ENCODE results near the gene ARL3. TPM values are rescaled to one million over a fixed set of nuclear protein-coding genes. Genes with fewer than 3 reads are reported as not detected.
A peak's percentile ranks its signal among the peaks of the same experiment; 100 is the strongest.
"Not testable (repeated sequence)": the region's sequence is repeated elsewhere in the genome, so short reads cannot be mapped to it uniquely, and the experiment has no call there.

Gene ARL3
- total RNA-seq, 2 donors from 2014 or later, result 2.5 to 4.2 TPM

DNA sequence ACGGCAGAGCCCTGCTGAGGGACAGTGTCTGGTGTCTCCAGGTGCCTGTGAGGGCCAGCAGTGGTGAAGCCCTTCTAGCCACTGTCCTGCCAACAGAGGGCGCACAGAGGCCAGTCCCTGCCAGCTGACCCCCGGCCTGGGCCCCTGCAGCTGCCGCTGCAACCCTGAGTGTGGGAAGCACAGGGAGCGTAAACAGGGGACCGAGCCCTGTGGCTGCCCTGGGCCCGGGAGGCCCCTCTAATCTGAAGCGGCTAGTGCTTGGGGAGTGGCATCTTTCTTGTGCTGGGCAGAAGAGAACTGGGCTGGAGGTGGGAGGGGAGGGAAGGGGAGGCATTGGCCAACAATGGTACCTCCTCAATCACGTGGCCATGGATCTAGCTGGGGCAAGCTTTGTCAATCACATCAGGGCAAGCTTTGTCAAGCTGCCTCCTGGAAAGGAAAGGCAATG, 35.3 kb downstream of the ARL3 start:
- ATAC-seq, result peak; percentile 78
- peak; percentile 62 to 81 for DNase-seq

DNA sequence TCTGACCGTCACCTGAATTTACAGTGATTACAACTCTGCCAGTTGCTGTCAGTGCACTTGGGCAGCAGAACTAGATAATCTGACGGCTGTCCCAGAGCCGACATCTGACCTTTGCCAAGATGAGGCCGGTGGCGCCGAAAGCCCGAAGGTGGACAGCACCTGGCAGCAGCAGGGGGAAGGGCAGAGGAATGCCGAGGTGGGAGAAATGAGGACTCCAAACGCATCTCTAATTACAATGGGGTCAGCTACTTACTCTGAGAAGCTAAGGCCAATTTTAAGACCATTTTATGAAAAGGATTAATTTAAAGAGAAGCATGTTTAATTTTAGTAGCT, 36.2 kb downstream of the ARL3 start:
- no peak for DNase-seq
- no peak for ATAC-seq
- intact Hi-C loops (cut with DNase I, micrococcal nuclease), result no loop called here

More for the DNA sequence above, 35.3 kb downstream of the ARL3 start:
- intact Hi-C loops (cut with DNase I, micrococcal nuclease), result no loop called here

DNA sequence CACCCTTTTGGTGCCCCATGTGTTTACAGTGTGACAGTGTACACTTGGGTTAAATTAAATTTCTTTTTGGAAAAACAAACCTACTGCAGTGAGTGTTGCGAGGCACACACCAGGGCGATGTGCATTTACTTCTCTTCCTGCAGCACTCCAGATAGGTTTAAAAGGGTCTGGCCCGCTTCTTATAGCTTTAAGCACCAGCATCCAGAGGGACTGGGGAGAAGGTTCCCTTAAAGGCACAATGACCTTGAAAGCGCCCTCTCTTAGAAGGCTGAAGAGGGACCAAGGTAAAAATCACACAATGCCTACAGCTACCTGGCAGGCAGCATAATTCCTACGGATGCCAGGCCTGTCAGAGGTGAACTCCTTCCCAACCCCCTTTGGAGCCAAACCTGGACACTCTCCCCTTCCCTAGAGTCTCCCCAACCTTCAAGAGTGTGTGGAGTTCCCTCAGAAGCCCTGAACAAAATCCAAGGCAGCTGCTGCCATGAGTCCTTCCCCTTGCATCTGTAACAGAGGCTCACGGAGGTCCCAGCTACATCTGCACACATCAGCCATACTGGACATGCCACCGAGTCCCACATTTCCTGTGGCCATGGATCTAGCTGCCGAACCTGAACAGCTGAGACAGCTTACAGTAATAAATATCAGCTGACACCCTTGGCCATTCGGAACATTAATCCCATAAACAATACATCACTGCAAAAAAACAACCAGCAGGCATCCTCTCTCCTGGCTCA, 36.7 kb downstream of the ARL3 start:
- intact Hi-C loops (cut with DNase I, micrococcal nuclease), result no loop called here
- DNase-seq (no peak), ATAC-seq (no peak)

DNA sequence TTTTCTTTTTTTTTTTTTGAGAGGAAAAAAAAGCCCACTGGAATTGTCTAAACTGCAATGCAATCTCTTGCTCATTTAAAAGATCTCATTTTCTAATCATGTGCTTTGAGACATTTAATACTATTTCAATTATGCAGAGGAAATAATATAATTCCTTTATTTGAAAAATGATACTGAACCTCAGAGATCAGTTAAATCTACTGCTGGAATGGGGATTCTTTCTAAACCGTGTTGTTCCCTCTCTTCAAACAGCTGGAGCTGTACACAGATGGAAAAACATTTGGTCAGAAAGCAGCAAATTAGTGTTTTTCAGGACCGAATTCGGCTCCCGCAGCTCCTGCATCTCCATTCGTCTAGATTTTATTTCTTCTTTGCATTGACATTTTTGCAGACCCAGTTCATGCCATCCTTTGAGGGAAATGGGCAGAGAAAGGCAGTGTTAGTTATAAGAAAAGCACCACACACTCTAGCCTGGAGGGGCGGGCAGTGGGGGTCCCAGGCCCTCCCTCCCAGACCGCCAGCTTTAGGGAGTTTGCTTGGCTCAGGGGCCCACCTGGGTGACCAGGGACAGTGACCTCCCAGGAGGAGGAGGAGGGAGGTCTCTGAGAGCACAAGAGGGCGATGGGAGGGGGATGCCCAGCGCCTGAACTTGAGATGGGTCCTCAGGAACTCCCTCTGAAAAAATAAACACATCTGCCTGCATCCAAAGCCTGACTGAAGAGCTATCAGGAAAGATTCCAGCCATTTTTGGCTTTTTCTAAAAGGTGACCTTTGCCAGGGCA, 37.5 kb downstream of the ARL3 start:
- DNase-seq (no peak), ATAC-seq (no peak)
- intact Hi-C loops (cut with DNase I, micrococcal nuclease), result no loop called here

DNA sequence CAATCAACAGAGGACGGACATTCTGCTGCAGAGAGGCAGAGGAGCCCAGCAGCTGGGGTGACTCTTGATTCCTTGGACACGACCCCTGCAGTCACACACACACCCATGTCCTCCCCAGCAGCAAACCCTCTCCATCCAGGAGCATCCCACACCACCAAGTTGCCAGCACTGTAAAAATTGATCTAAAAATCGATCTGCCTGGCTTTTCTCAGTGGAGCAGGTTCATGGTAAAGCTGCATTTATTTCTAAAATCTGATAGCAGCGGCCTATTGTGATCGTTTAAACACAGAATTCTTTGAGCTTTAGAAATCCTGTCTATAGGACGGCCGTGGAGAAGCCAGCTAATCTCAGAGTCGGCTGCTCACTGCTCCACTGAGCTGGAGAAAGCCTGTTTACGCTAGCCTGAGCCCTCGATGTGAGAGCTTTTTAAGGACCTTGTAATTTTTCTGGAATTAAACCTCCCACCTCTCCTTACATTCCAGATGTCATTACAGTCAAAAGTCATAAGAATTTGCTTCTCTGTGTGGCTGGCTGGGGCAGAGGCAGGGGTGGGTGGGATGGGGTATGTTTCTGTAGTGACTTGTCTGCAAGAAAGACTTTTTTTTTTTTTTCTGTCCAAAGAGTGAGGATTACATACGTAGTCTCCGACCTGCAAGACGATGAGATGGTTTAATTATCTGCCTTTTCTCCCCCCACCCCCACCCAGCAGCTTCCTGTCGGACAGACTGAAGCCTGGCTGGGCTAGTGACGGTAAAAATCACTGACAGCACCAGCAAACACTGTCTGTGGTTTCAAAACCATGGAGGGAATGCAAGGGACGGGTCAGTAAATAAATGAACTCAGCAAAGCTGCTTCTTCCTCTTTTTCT, 38.3 kb downstream of the ARL3 start:
- no peak for ATAC-seq
- no peak for DNase-seq

DNA sequence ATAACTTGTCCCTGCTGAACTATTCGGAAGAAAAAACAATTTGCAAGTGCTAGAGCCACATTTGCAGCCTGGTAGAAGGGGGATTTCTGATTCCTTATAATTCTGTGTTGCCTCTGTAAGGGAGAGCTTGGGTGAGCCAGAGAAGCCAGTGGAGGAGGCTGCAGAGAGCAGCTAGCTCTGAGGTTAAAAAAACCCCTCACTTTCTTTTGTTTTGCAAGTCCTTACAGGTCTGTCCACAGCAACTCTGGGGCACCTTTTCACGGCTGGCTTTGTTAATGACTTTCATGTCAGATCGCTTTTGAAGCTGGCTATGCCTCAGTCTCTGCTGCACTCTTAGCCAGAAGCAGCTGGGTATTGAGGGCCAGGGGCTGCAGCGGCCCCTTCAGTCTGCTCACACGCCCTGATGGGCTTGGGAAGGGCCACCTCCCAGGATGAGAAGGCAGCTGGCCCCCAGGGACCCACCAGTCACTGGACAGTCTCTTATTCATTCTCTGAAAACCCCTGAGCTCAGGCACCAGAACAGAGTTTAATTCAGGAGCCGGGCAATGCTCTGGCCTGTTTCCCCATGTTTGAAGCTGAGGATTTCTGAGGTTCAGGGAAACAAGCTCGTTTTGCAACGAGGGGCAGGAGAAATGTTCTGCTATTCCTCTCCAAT, 39.1 kb downstream of the ARL3 start:
- ATAC-seq (no peak), DNase-seq (no peak)
- intact Hi-C loops (cut with DNase I, micrococcal nuclease), result no loop called here

More for the DNA sequence above, 38.3 kb downstream of the ARL3 start:
- intact Hi-C loops (cut with DNase I, micrococcal nuclease), result no loop called here

DNA sequence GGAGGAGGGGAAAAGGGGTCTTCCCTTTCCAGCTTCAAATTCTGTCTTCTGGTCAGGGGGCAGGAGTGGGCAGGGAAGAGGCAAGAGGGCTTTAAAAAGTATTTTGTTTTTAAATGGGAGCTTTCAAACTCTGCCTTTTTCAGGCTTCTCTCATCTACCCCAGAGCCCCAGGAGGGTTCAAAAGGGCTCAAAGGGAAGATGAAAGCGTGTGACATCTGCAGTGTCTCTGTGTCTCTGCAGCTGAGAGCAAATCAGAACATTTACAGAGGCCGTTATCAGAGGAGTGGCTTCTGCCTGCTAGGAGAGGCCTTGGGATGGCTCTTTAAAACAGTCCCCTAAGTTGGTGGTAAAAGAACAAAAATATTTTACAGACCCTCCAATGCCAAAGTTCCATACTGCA, 39.6 kb downstream of the ARL3 start:
- ATAC-seq, result no peak
- no peak for DNase-seq
- intact Hi-C loops (cut with DNase I, micrococcal nuclease), result no loop called here

DNA sequence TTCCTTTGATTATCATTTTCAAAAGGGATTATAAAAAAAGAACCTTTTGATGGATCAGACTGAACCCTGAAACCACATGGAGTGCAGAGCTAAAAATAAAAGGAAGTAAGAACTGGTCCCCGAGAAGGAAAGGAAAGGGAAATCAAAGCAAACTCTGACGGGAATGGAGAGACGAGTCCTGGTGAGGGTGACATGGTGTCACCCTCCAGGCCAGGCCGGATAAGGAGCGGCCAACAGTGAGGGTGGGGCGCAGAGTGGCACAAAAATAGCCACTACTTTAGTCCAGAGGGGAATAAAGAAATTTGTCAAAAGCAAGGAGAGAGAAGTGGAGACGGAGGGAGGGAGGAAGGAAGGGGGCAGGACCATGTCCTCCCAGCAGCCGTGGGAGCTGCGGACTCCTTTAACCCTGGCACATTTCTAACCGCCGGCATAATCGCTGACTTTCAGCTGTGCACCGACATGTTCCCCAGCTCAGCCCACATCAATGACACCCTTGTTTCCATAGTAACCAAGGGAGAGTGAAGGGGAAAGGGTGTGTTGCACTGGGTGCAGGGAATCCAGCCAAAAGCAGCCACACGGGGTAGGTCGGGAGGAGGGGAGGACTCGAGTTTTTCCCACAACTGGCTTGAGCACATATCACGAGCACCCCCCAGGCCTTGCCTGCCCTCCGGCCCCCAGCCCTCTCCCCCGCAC, 40.2 kb downstream of the ARL3 start:
- intact Hi-C loops (cut with DNase I, micrococcal nuclease), result no loop called here
- ATAC-seq (peak; percentile 51), DNase-seq (no peak)

DNA sequence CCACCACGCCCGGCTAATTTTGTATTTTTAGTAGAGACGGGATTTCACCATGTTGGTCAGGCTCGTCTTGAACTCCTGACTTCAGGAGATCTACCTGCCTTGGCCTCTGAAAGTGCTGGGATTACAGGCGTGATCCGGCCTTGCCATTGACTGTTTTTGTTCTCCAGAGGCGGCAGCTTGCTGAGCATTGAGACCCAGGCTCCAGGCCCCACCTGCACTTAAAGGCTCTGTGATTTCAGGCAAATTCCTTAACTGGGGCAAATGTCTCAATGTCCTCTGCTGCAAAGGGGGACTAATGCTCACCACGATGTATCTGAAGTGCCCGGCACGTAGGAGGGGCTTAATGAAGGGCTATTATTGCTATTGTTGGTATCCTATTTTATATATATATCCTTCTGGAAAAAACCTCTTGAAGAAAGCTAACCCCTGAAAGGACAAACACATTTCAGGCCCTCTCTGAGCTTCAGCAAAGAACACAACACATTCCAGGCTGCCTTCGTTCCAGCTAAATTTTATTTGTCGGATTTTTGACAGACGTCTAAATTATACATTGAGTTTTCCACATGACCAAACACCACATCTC, 40.9 kb downstream of the ARL3 start:
- DNase-seq, result no peak
- no peak for ATAC-seq
- intact Hi-C loops (cut with DNase I, micrococcal nuclease), result no loop called here

DNA sequence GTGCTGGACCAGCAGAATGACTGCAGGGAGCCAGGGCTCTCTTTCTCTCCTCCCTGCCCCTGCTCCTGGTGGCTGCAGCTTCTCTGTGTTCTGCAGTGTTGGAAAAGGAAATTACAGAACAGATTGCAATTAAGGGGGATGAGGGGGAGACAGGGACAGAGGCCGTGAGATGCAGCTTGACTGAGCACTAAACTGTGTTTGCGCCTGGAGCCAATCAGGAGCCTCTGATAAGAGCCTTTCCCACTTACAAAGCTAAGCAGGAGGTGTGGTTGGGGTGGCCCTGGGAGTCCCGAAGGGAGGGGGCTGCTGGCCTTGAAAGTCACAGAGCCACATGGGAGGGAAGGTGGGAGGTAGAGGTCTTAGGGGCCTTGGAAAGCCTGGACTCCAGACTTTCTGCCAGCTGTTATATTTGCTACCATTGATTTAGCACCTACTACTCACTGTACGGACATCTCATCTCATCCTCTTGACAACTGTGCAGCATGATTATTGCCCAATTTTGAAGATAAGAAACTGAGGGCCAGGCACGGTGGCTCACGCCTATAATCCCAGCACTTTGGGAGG, 43.2 kb downstream of the ARL3 start:
- intact Hi-C loops (cut with DNase I, micrococcal nuclease), result no loop called here
- ATAC-seq, result no peak
- no peak for DNase-seq

DNA sequence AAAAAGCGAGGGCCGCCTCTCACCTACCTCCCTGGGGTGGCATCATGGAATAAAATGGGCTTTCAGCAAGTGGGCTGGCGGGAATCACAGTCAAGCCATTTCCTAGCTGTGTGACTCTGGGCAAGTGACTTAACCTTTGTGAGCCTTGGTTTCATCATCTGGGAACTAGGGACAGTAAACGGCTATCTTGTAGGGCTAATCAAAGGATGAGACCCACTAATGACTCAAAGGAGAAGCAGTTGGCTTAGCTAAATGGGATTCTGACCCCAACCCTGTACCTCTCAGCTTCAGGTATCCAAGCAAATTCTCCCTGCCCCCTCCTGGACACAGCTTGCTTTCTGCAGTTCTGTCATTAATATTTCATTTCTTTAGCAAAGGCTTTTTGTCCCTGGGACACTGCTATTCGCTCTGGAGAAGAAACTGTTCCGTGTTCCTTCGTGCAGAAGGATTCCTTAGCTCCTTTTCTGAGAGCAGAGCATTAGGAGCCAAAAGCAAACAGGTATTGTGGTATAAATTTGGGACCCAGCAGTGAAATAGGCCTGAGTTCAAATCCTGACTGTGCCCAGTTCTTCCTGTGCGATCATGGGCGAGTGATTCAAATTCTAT, 44.0 kb downstream of the ARL3 start:
- intact Hi-C loops (cut with DNase I, micrococcal nuclease), result no loop called here
- ATAC-seq, result no peak
- DNase-seq, result no peak

DNA sequence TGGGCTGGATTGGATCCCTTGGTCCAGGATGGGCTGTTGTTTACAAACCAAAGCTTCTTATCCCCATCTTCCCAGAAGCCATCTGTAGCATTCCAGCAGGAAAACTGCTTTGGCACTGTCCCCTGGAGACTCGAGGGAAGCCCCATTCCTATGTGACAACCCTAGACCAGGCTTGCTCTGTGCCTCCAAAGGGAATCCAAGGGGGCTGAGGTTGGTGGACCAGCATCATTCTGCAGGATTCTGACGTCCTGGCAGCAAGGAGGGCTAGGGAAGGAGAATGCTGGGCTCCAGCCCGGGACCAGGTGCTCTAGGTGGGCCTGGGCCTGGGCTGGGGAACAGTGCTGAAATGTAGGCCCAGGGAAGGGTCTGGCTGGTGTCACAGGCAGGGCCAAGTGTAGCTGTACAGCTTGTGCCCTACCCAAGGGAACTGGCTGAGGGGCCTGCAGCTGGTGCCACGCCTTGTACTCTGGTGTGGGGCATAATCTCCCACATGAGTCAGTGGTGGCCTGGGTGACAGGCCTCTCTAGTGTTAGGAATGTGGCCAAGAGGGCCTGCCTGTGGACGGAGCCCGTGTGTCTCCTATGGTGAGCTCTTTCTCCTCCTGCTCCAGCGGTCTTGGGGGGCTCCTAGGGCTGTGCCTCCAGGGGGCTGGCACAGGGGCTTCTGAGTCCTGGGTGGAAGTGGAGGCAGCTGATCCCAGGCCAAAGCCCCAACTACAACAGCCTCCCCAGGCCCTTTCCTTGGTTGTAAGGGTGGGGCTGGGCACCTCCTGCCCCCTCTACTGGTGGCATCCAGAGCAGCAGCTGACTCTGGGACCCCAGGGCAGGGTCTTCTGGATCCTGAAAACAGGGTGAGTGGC, 44.8 kb downstream of the ARL3 start:
- intact Hi-C loops (cut with DNase I, micrococcal nuclease), result no loop called here
- DNase-seq, result no peak
- ATAC-seq, result peak; percentile 57

DNA sequence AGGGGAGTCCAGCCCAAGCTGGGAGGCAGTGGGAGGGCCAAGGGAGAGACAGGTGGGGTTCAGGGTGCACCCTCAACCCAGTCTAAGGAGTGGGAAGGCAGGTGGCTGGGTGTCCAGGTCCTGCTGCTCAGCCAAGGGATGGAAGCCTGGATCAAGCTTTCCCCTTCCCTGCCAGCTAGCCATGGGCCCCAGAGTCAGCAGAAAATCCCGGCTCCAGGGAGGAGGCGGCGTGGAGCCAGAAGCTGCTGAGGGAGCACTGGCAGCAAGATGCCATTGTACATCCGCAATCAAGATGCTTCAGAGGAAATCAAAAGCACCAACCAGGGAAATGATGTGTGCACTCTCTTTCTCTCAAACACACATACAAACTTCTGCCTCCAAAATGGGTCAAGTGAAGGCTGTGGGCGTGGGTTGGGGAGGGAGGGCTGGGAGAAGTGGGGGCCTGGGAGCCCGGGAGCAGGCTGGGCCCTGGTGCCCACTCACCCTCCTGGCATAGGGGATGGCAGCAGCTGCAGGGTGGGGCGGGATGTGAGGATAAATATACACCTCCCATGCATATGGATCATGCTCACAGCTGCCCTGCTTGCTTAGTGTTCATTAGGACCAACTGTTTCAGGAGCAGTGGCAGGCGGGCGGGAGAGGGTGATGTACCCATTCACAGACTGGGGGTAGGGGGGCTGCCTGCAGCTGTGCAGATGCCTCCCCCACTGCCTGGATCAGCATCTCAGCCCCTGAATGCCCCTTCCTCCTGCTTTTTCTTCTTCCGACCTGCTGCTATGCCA, 45.7 kb downstream of the ARL3 start:
- no peak for DNase-seq
- peak; percentile 16 for ATAC-seq
- intact Hi-C loops (cut with DNase I, micrococcal nuclease), result no loop called here

DNA sequence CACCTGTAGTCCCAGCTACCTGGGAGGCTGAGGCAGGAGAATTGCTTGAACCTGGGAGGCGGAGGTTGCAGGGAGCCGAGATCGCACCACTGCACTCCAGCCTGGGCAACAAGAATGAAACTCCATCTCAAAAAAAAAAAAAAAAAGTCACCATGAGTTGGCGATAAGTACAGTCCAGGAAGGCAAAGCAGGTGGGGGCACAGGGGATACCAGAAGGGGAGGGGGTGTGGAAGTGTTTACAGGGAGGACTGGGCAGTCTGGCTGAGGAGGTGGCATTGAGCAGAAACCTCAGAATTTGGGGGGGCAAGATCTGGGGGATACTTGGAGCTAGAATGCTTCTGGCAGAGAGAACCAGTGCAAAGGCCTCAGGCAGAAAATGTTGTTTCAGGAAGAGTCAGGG, 46.8 kb downstream of the ARL3 start:
- intact Hi-C loops (cut with DNase I, micrococcal nuclease); DNase-seq; ATAC-seq: not testable (repeated sequence)

DNA sequence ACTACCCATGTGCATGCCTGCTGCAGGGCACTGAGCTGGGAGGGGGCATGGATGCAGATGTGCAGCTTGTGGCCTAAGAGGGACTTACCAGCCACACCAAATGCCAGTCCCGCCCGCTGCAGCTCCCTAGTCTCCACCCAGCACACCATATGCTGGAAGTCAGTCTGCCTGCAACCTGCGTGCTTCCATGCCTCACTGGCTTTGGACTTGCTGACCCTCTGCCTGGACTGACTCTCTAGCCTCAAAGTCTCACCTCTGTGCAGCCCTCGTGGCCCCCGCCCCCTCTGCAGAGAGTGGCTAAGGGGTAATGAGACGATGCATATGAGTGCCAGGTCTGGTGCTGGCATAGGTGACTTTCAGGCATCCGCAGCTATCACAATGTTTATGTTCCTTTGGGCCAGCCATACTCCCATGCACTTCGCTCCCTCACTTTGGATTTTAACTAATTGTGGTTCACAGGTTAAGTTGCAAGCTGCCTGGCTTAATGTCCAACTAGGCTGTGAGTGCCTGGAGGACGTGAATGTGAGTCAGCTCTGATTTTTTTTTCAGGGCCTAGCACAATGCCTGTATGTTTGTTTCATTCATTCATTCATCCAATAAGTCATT, 48.2 kb downstream of the ARL3 start:
- intact Hi-C loops (cut with DNase I, micrococcal nuclease), result no loop called here
- ATAC-seq (no peak), DNase-seq (no peak)
